ENCODE results near the gene MAP4.

MAP4 gene

GRCh38 chr3:47870702-47871260 lies 145.4 kb downstream of the MAP4 start:
- no peak overlapping the region for H3K27ac ChIP-seq (ENCODE audit: low read length)
- H3K36me3 ChIP-seq (ENCODE audit: control insufficient read depth, low read depth, low read length) = peaks cover 52% of the 10 kb centered on the region
- H3K4me1 ChIP-seq (ENCODE audit: control insufficient read depth, low read depth, low read length) = no peaks in the 10 kb centered on the region
- H3K9ac ChIP-seq (ENCODE audit: low read length) = no peak overlapping the region
- H3K4me3 ChIP-seq (ENCODE audit: low read length) = no peak overlapping the region
- no peaks in the 10 kb centered on the region for H3K27me3 ChIP-seq (ENCODE audit: control insufficient read depth, insufficient read depth, low read length)
- no peaks in the 10 kb centered on the region for H3K9me3 ChIP-seq (ENCODE audit: control insufficient read depth, low read depth, low read length)

GRCh38 chr3:47870156-47870555 lies 146.1 kb downstream of the MAP4 start:
- H3K36me3 ChIP-seq (ENCODE audit: control insufficient read depth, low read depth, low read length) = peaks cover 56% of the 10 kb centered on the region
- H3K9ac ChIP-seq (ENCODE audit: low read length) = no peak overlapping the region
- no peaks in the 10 kb centered on the region for H3K27me3 ChIP-seq (ENCODE audit: control insufficient read depth, insufficient read depth, low read length)
- H3K27ac ChIP-seq (ENCODE audit: low read length) = no peak overlapping the region
- no peaks in the 10 kb centered on the region for H3K4me1 ChIP-seq (ENCODE audit: control insufficient read depth, low read depth, low read length)
- no peak overlapping the region for H3K4me3 ChIP-seq (ENCODE audit: low read length)
- no peaks in the 10 kb centered on the region for H3K9me3 ChIP-seq (ENCODE audit: control insufficient read depth, low read depth, low read length)

GRCh38 chr3:47868306-47868705 lies 147.9 kb downstream of the MAP4 start:
- no peaks in the 10 kb centered on the region for H3K4me1 ChIP-seq (ENCODE audit: control insufficient read depth, low read depth, low read length)
- H3K4me3 ChIP-seq (ENCODE audit: low read length) = no peak overlapping the region
- no peaks in the 10 kb centered on the region for H3K9me3 ChIP-seq (ENCODE audit: control insufficient read depth, low read depth, low read length)
- no peaks in the 10 kb centered on the region for H3K27me3 ChIP-seq (ENCODE audit: control insufficient read depth, insufficient read depth, low read length)
- H3K9ac ChIP-seq (ENCODE audit: low read length) = no peak overlapping the region
- peaks cover 61% of the 10 kb centered on the region for H3K36me3 ChIP-seq (ENCODE audit: control insufficient read depth, low read depth, low read length)
- H3K27ac ChIP-seq (ENCODE audit: low read length) = no peak overlapping the region

GRCh38 chr3:47867451-47868044 lies 148.7 kb downstream of the MAP4 start:
- Histone ChIP-seq H3K4me1 (ENCODE audit: control insufficient read depth, low read depth, low read length) (no peaks in the 10 kb centered on the region), H3K9me3 (ENCODE audit: control insufficient read depth, low read depth, low read length) (no peaks in the 10 kb centered on the region), H3K27me3 (ENCODE audit: control insufficient read depth, insufficient read depth, low read length) (no peaks in the 10 kb centered on the region), H3K9ac (ENCODE audit: low read length) (no peak overlapping the region), H3K27ac (ENCODE audit: low read length) (no peak overlapping the region), H3K4me3 (ENCODE audit: low read length) (no peak overlapping the region), H3K36me3 (ENCODE audit: control insufficient read depth, low read depth, low read length) (peaks cover 61% of the 10 kb centered on the region)

- H3K9me3 ChIP-seq (ENCODE audit: control insufficient read depth, low read depth, low read length) = no peaks in the 10 kb centered on the region
- H3K9ac ChIP-seq (ENCODE audit: low read length) = no peak overlapping the region
- no peaks in the 10 kb centered on the region for H3K4me1 ChIP-seq (ENCODE audit: control insufficient read depth, low read depth, low read length)
- H3K36me3 ChIP-seq (ENCODE audit: control insufficient read depth, low read depth, low read length) = peaks cover 49% of the 10 kb centered on the region
- H3K4me3 ChIP-seq (ENCODE audit: low read length) = no peak overlapping the region
- no peaks in the 10 kb centered on the region for H3K27me3 ChIP-seq (ENCODE audit: control insufficient read depth, insufficient read depth, low read length)
- H3K27ac ChIP-seq (ENCODE audit: low read length) = no peak overlapping the region
Observed at GRCh38 chr3:47865192-47865591, 151.0 kb downstream of the MAP4 start.

- Histone ChIP-seq H3K36me3 (ENCODE audit: control insufficient read depth, low read depth, low read length) (peaks cover 40% of the 10 kb centered on the region), H3K9me3 (ENCODE audit: control insufficient read depth, low read depth, low read length) (no peaks in the 10 kb centered on the region), H3K4me3 (ENCODE audit: low read length) (no peak overlapping the region), H3K4me1 (ENCODE audit: control insufficient read depth, low read depth, low read length) (no peaks in the 10 kb centered on the region), H3K9ac (ENCODE audit: low read length) (no peak overlapping the region), H3K27ac (ENCODE audit: low read length) (no peak overlapping the region), H3K27me3 (ENCODE audit: control insufficient read depth, insufficient read depth, low read length) (no peaks in the 10 kb centered on the region)
Observed at GRCh38 chr3:47863391-47864128, 152.7 kb downstream of the MAP4 start.

- H3K36me3 ChIP-seq (ENCODE audit: control insufficient read depth, low read depth, low read length) = peaks cover 37% of the 10 kb centered on the region
- H3K9me3 ChIP-seq (ENCODE audit: control insufficient read depth, low read depth, low read length) = no peaks in the 10 kb centered on the region
- H3K9ac ChIP-seq (ENCODE audit: low read length) = no peak overlapping the region
- no peaks in the 10 kb centered on the region for H3K4me1 ChIP-seq (ENCODE audit: control insufficient read depth, low read depth, low read length)
- no peak overlapping the region for H3K4me3 ChIP-seq (ENCODE audit: low read length)
- H3K27ac ChIP-seq (ENCODE audit: low read length) = no peak overlapping the region
- H3K27me3 ChIP-seq (ENCODE audit: control insufficient read depth, insufficient read depth, low read length) = no peaks in the 10 kb centered on the region
Observed at GRCh38 chr3:47859956-47860605, 156.1 kb downstream of the MAP4 start.

- H3K9me3 ChIP-seq (ENCODE audit: control insufficient read depth, low read depth, low read length) = no peaks in the 10 kb centered on the region
- peaks cover 43% of the 10 kb centered on the region for H3K36me3 ChIP-seq (ENCODE audit: control insufficient read depth, low read depth, low read length)
- H3K4me1 ChIP-seq (ENCODE audit: control insufficient read depth, low read depth, low read length) = no peaks in the 10 kb centered on the region
- no peaks in the 10 kb centered on the region for H3K27me3 ChIP-seq (ENCODE audit: control insufficient read depth, insufficient read depth, low read length)
- H3K27ac ChIP-seq (ENCODE audit: low read length) = no peak overlapping the region
- no peak overlapping the region for H3K9ac ChIP-seq (ENCODE audit: low read length)
- H3K4me3 ChIP-seq (ENCODE audit: low read length) = no peak overlapping the region
Observed at GRCh38 chr3:47857151-47857550, 159.1 kb downstream of the MAP4 start.

- Histone ChIP-seq H3K4me3 (ENCODE audit: low read length) (no peak overlapping the region), H3K9me3 (ENCODE audit: control insufficient read depth, low read depth, low read length) (no peaks in the 10 kb centered on the region), H3K36me3 (ENCODE audit: control insufficient read depth, low read depth, low read length) (peaks cover 43% of the 10 kb centered on the region), H3K27me3 (ENCODE audit: control insufficient read depth, insufficient read depth, low read length) (no peaks in the 10 kb centered on the region), H3K9ac (ENCODE audit: low read length) (no peak overlapping the region), H3K27ac (ENCODE audit: low read length) (no peak overlapping the region), H3K4me1 (ENCODE audit: control insufficient read depth, low read depth, low read length) (no peaks in the 10 kb centered on the region)
Observed at GRCh38 chr3:47856669-47857068, 159.5 kb downstream of the MAP4 start.

GRCh38 chr3:47855461-47856383 lies 160.5 kb downstream of the MAP4 start:
- no peak overlapping the region for H3K9ac ChIP-seq (ENCODE audit: low read length)
- H3K4me3 ChIP-seq (ENCODE audit: low read length) = no peak overlapping the region
- no peaks in the 10 kb centered on the region for H3K4me1 ChIP-seq (ENCODE audit: control insufficient read depth, low read depth, low read length)
- no peaks in the 10 kb centered on the region for H3K27me3 ChIP-seq (ENCODE audit: control insufficient read depth, insufficient read depth, low read length)
- H3K27ac ChIP-seq (ENCODE audit: low read length) = no peak overlapping the region
- H3K36me3 ChIP-seq (ENCODE audit: control insufficient read depth, low read depth, low read length) = peaks cover 50% of the 10 kb centered on the region
- no peaks in the 10 kb centered on the region for H3K9me3 ChIP-seq (ENCODE audit: control insufficient read depth, low read depth, low read length)

Measured in iPS-18a (cell line).